GM18505 (cell line): ENCODE data around the gene TRPC4AP.

ENCODE experiments used
- ATAC-seq: cut with Tn5 transposase; IDR thresholded peaks from one replicate; pipeline ENCODE4 v1.9.1; 2021; ENCODE audit not compliant: unreplicated experiment
- POLR2A ChIP-seq: IDR thresholded peaks from 4 replicates; pipeline ENCODE4 v1.6.1; 2011; ENCODE audit warnings: borderline replicate concordance; ENCODE audit not compliant: insufficient read depth, insufficient read length; ENCODE audit errors: extremely low read depth

TRPC4AP gene

DNA sequence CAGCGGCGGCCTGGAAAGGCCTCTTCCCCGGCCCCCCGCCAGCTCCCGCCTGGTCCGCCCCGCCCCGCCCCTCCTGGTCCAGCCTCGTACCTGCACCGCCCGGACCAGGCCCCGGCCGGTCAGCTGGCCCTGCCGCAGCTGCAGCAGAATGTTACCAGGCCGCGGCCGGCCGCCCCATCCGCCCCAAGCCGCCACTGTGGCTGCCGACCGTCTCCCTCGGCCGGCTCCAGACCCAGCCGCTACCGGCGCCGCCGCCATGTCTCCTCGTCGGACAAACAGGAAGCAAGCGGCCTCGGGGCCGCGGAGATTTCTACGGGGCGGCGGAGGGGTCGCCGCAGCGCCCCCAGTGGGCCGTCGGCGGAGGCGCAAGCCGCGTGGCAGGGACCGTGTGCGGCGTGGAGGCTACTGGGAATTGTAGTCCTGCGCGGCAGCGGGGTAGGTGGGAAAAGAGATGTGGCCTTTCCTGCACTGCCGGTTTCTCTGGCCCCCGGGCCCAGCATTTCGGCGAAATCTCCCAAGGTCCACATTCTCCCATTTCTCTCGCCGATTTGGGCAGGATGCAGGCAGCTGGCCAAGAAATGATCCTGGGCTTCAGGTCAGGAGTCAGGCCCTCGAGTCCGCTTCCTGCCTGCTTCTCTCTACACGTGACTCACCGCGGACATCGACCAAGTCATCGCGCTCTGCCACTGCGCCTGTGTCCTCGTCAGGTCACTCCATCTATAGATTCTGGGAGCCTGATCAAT, at the start of gene TRPC4AP:
Gene TRPC4AP (minus strand): TSS at position 284 of the 743 bp plus-strand sequence. CDS start 26 bp downstream, at position 258.
- ATAC-seq, result peak; percentile 90
- TF ChIP-seq POLR2A, result peak; percentile 87

DNA sequence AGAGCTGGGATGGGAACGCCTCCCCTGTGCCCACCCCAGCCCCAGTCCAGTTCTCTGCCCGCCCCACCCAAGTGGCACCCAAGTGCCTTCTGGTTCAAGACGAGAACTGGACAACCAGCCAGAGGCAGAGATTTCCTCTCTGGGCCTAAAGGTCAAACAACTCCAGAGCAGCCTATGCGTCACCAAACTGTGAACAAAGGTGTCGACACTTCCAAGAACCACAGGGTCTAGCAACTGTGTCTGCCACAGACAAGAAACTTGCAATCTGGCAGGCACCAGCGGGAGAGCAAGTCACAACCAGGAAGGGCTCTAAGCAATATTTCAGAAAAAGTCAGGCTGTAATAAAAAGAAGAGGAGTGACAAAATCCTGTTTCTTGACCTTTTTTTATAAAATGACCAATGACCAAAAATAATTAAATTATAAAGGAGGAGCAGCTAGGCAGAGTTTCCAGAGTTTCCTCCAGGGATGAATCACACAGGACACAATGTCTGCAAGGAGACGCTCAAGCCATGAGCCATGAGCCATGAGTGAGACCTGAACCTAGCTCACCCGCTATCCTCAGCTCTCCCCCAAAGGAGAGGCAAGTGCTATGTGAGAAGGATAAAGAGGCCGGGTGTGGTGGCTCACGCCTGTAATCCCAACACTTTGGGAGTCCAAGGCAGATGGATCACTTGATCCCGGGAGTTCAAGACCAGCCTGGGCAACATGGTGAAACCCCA, 43.4 kb upstream of the TRPC4AP start:
- no peak for ATAC-seq
- TF ChIP-seq POLR2A, result no peak

GRCh38 chr20:35134880-35135279, 42.3 kb upstream of the TRPC4AP start:
- no peak for TF ChIP-seq POLR2A
- no peak for ATAC-seq

DNA sequence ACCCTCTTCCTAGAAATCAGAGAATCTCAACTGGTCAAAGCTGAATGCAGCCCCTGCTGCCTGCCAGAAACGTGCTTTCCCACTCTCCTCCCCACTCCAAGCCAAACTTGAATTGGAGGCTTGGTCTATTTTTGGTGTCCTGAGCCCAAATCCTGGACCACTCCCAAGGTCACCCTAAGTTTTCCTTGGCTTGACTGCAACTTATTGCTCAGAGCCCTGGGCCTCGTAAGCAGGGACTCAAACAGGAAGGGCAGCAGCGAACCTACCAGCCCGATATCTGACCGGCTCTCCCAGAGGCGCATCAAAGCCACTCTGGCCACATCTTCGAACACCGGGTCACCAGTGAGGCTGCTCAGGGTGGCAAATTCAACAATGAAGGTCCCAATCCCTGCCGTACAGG, 41.9 kb upstream of the TRPC4AP start:
- TF ChIP-seq POLR2A, result no peak
- no peak for ATAC-seq

DNA sequence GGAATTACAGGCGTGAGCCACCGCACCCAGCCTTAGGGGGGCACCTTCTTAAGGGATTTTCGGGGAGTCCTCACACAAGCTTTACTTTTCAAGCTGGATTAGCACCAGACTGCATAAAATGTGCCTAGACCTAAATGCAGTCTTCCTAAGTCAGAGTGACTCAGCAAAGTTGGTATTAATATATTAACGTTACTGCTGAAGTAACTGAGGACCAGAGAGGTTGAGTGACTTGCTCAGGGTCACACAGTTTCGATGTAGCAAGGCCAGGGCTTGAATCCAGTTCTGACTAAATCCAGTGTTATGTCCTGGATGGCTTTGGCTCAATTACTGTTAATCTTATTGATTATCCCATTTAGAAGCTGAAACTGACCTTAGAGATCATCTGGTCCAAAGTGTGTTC, 41.1 kb upstream of the TRPC4AP start:
- no peak for ATAC-seq
- TF ChIP-seq POLR2A, result no peak

DNA sequence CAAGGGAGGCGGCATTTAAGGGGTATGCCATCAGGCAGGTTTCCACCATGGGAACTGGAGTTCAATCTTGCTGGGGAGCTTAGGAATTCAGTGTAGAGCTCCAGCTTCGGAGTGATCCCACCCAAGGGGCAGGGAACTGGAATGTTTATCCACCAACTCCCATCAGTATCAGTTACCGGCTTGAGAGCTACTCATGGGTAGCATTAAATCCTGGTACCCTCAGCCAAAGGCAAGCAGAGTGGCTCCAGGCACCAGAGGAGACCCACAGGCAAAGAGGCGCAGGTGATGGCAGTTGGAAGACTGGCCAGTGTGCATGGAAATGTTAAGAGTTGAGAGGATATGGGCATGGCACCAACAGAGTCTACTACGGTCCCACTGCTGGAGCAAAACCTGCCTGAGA, 40.4 kb upstream of the TRPC4AP start:
- no peak for TF ChIP-seq POLR2A
- no peak for ATAC-seq

- no peak for ATAC-seq
- TF ChIP-seq POLR2A, result no peak
Measured at GRCh38 chr20:35131934-35132333, 39.3 kb upstream of the TRPC4AP start.

DNA sequence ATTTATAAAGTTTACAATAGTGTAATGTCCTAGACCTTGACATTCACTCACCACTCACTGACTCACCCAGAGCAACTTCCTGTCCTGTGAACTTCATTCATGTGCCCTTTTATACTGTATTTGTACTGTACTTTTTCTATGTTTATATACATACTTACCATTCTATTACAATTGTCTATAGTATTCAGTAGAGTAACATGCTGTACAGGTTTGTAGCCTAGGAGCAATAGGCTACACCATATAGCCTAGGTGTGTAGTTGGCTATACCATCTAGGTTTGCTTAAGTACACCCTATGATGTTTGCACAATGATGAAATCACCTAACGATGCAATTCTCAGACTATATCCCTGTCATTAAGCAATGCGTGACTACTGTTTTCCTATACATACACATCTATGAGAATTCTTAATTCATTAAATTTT, 37.1 kb upstream of the TRPC4AP start:
- no peak for ATAC-seq
- TF ChIP-seq POLR2A, result no peak

DNA sequence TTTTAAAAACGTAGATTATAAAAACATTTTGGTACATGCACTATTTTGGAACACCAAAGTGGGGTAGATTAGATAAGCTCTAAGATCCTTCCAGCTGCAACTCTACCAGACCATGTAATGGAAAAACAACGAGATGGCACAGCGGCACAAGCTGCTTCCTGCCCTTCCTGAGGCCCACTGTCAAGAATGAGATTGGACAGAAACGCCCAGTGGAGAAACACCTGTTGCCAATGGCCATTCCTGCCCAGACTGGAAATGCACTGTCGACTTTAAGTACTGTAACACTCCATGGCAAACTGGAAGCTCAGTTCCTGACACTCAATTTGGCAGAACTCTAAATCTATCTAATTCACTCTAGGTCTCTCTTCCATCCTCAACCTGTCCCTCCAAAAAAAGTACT, 33.1 kb upstream of the TRPC4AP start:
- TF ChIP-seq POLR2A, result no peak
- no peak for ATAC-seq

DNA sequence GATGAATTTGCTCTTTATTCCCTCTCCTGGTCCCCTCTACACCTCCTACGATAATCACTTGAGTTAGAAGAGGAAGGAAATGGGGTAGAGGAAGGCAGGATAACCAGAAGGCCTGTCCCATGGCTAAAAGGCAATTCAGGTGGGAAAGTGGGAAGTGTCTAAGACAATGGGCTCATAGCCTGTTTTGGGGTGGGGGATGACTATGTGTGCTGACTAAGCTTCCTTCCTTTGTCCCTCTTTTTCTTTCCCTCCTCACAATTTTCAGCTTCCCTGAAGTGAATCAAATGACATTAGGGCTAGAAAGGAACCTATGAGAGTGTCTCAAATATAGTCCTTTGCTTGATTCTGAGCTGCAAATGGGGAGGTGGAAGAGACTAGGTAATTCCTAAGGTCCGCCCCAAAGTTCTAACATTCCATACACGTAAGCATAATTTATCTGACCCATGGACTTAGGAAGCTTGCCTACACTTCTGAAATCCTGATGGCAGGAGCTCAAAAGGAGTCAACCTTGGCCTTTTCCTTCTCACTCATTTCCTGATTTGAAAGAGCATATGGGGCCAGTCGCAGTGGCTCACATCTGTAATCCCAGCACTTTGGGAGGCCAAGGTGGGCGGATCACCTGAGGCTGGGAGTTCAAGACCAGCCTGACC, 30.3 kb upstream of the TRPC4AP start:
- no peak for TF ChIP-seq POLR2A
- ATAC-seq, result no peak

DNA sequence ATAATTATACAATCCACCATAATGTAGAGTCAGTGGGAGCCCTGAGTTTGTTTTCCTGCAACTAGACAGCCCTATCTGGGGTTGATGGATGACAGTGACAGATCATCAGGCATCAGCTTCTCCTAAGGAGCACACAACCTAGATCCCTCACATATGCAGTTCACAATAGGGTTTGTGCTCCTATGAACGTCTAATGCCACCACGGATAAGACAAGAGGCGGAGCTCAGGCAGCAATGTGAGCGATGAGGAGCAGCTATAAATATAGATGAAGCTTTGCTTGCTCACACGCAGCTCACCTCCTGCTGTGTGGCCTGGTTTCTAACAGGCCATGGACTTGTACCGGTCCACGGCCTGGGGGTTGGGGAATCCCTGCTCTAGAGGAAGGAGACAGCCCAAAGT, 28.6 kb upstream of the TRPC4AP start:
- ATAC-seq, result no peak
- no peak for TF ChIP-seq POLR2A

GRCh38 chr20:35120012-35120701, 27.6 kb upstream of the TRPC4AP start:
- no peak for ATAC-seq
- no peak for TF ChIP-seq POLR2A

- ATAC-seq, result no peak
- no peak for TF ChIP-seq POLR2A
Measured at GRCh38 chr20:35117629-35118028, 25.0 kb upstream of the TRPC4AP start.
